HCEC 1CT (cell line): ENCODE results near the gene ZFYVE21.

Experiments used
- DNase-seq: peaks from one replicate; pipeline ENCODE4 v3.0.0-alpha.2; 2017

ZFYVE21 gene

DNA sequence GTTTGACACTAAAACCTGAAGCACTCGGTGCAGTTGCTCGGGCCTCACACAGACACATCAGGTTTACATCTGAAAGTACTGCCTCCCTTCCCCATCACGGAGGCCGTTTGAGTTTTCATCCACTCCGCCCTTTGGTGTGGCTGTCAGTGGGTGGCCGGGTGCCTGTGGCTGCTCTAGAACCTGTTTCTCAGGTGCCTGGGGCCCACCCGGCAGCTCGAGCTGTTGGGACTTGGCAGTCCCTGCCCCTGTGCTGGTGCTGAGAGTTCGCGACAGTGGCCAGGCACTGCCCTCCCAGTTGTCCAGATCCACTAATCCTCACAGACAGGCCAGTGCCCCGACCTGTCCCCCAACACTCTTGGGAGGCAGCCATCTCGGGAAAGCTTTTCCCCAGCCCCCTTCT lies 22.7 kb upstream of the ZFYVE21 start:
- no peak for DNase-seq

DNA sequence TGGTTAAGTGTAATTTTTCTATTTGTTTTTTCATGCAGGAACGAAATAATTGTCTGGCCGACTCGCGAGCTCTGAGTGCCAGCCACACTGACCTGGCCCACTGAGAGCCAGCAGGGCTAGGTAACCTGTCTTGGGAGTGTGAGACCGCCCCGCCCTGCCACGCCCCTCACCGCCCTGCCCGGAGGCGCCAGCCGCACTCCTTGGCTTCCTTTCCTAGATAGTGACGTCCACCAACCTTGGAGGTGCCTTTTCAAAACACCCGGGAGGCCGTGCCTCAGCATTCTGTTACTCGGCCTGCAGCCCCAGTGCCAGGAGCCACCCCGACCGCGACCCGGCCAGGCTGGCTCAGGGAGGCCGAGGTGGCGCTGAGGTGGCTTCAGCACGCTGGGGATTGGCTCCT lies 22.1 kb upstream of the ZFYVE21 start:
- no peak for DNase-seq

DNA sequence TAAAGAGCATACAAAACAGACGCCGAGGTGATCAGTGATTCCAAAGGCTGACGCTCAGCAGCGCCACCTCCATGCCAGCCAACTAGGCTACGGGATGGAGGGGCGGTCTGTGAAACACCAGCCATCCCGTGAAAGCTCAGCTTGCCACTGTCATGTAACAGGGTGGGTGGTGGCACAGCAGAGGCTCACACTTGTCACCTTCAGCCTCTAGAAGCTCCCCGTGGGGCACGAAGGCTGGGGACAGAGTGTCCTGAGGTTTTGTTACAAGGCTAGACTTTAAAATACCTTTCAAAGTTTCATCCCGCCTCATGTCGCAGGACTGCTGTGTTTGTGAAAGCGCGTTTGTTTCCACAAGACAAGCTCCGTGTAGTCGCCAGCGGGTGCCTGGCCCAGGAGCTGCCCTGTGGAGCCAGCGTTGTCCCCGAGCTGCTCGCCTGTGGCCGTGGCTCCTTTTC lies 21.0 kb upstream of the ZFYVE21 start:
- DNase-seq, result no peak

DNA sequence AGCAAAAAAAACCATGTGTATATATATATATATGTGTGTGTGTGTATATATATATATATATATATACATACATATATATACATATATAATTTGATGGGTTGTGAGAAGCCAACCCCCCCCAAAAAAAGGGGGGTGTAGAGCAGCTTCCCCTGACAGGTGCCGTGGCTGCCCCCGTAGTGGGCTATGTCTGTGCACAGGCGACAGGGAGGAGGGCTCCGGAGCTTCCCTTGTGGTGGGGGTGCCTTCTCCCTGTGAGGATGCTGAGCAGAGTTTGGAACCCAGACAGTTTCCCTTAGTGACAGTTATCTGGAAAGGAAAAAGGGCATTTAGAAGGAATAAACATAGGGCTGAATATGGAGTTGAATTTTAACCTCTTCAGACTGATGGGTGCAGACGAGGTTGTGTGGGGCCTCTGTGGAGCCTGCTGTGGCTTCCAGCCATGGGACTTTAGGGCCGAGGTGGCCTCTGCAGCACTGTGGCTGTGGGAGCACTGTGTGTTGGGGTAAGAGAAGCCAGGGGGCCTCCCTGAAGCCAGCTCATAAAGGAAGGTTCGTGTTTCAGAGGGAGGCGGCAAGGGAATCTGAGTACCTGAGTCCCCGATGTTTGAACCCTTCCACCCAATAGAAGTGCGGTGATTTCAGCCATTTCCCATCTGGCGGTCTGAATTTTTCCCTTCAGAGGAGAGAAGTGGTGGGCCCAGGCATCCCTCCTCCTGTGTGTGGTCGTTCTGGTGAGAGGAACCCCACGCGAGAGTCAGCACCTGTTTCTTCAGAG lies 20.1 kb upstream of the ZFYVE21 start:
- DNase-seq, result no peak

DNA sequence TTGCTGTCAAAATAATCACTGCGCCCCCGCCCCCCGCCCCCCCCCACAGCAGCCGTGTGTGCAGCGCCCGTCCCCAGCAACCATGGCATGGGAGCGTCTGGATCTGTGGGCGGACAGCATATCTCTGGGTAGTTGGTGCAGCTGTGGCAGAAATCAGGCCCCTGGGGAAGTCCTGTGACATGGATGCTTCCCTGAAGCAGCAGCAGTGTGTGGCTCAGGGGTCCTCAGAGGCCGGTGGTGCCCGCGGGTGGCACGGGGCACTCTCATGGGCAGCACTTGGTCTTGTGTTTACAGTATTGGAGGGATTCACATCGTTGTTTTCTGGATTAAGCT lies 19.6 kb upstream of the ZFYVE21 start:
- no peak for DNase-seq

DNA sequence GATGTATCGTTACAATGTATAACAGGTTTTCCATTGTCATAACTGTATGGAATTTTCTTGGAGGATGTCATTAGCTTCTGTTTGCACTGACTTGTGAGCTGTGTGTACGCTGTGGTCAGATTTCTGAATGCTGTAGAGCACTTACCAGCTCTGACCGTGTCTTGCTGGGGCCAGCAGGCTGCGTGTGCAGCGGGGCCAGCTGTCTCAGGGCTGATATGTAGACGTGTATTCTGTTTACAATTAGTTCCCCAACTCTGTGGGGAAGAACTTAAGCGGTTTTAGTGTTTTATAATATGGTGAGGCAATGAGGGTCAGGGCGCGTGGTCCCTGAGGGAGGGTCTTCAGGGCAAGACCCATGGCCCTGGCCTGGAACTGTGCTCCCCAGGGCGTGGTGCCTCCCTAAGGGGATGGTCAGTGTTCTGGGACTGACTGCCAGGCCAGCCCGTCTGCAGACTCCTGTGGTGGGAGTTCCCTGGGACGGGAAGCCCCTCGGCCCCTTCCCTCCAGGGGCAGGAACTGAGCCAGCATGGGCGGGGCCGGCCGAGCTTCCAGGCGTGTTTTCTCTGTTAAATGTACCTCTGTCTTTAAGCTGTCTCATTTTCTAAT lies 19.0 kb upstream of the ZFYVE21 start:
- no peak for DNase-seq

DNA sequence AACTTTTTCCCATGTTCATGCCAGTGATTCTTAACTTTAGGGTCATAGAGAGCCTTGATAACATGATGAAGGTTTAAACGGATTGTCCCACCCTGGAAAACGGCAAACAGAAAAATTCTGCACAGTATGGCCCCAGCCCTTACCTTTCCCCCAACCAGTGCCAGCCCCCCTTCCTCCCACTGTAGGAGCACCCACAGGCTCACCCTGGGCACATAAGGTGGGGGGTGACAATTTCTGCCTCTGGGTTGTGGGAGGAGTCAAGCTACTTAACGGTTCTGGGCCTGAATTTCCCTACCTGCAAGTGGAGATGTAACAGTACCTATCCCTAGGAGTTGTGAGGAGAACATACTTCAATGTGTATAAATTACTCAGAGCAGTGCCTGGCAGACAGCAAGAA lies 18.4 kb upstream of the ZFYVE21 start:
- no peak for DNase-seq

DNA sequence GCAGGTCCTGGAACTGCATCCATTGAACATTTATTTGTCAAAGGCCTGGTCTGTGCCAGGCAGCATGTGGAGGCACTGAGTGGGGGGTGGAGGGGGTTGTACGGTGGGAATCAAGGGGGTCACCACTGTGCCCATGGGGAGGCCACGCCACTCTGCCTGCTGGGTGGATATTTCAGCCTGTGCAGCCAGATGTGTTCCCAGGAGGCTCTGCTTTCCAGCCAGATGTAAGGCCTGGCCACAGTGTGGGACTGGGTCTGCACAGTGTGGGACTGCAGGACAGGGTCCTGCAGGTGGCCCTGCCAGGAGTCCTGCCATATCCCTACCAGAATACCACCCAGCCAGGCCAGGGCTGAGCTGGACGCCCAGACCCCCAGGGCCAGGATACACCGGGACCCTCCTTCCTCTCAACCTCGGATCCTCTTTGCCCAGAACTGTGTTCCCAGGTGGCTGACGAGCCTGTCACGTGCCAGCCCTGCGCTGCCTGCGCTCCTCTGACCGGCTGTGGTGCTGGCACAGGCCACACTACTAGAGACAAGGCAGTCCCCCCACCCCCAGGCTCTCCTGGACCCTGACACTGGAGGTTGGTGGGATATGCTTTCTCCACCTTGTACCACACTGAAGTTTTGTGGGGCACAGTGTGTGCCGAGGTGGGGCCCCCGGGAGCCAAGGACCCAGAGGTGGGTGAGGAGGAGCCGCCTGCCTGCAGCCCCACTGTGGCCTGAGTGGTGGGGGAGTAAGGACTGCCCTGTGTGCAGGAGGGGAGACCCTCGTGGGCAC lies 17.8 kb upstream of the ZFYVE21 start:
- no peak for DNase-seq

DNA sequence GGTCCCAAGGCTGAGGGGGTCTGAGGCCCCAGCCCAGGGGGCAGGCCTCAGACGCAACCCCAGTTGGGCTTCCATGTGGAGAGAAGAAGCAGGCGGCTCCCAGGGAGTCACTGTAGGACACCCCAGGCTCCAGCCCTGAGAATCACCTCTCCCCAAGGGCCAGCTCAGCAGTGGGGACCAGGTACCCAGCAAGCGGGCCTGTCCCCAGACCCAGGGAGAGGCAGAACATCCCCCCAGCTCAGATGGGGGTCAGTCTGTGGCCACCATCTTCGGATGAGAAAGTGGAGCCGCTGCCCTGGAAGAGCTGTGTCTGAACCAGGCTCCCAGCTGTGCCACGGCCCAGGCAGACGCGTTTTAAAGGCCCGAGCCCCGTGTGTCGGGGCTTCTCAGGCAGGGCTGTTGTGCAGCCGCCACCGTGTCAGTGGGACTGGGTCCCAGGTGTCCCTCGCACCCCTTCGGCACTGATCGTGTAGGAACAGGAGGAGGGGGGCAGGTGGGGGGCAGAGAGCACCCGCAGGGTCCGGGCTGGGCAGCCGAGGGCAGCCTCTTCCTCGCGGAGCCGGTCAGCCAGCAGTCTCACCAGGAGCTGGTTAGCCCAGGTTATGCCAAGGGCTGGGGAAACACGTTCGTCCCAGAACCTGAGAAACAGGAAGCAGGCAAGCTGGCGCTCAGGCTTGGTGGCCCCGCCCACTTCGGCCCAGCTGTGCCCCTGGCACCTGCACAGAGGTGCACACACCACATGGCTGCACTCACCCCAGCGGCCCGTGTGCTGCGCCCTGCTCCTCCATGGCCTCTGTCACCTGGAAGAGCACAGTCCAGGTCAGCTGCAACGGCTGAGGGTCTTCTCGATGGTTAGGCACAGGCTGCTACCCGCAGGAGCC lies 17.0 kb upstream of the ZFYVE21 start:
- no peak for DNase-seq

DNA sequence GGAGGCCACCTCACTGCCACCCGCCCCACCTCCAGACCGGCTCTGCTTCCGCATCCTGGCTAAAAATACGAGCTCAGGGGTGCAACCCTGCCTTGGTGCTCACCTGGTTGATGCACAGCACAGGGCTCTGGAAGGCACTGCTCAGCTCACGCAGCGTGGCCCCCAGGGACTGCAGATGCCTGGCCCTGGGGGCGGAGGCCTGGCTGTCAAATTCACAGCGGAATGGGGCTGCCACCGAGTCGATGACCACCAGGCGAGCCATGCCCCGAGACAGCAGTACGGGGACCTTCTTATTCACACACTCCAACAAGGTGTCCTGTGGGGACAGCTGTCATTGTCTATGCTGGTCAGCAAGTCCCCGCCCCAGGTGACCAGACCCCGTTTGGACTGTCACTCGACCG lies 16.3 kb upstream of the ZFYVE21 start:
- no peak for DNase-seq

DNA sequence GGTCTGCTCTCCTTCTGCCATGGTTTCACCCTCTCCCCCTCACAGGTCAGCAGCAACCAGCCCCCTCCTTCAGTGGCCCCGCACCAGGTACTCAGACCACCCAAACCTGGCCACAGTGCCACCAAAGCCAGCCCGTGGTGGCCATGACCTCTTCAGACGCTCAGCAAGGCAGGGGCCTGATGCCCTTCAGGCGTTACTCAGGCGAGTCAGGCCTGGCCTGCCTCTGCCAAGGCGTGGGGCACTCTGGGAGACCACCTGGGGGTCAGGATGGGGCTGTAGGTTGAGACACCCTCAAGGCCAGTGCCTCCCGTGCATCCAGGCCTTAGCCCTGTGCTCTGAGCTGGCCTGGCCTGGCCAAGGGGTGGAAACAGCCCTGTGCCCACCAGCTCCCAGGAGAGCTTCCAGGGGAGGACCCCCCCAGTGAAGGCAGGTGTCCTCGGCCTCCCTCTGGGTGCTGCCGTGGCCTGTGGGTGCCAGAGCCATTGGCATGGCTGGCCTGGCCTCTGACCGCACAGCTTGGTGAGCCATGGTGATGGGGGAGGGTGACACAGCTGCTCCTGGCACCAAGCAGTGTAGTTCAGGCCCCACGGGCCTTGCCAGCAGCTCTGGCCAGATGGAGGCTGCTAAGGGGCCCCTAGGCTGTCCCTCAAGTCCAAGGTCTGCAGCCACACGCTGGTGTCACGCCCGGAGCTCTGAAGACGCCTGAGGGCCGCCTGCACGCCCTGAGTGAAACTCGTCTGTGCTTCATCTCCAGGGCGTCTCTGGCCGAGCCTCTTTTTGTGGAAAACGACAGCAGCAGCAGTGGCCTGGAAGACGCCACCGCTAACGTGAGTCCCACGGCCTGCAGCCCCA lies 15.5 kb upstream of the ZFYVE21 start:
- DNase-seq, result no peak

DNA sequence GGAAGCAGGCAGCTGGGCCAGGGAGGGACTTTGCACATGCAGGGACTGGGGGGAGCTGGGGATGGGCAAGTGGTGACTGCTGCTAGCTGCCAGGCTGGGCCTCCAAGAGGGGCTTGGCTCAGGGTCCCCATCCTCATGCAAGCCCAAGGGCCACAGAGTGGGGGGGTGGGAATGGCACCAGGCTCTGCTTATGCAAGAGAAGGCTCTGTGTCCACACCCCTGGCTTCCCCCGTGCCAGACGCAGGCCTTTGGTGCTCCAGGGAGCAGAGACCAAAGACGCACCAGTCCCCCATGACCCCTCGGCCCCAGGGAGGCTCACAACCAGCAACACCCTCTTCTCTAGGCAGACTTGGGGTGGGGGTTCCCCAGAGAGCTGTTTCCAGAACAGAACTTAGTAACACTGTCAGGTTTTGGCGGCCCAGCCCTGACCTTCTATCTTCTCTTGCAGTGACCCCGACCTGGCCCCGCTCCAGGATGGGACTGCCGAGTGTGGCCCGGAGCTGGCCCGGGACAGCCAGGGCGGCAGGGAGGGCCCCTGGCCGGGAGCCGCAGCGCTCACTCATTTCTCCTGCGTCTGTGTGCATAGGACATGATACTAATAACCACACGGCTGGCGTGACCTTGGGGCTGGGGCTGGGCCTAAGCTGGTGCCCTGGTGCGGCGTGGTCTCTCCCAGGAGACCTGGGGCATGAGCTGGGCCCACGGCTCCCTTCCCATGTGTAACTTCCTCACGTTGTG lies 14.7 kb upstream of the ZFYVE21 start:
- DNase-seq, result no peak

DNA sequence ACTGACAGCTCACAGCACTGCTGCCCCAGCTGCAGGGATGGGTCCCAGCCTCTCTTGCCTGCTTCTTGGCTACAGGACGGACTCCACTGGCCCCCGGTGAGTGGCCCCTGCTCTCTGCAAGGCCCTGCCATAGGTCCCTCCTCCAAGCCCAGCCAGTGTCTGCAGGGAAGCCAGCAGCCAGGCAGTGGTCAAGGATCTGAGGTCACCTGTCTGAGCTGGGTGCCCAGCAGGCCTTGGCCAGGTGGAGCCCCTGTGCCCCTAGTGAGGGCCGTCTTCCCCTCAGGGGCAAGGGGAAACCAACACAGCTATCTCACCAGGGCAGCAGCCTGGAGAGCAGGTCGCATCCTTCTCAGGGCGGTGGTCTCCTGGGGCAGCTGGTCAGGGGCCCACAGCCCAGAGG lies 13.5 kb upstream of the ZFYVE21 start:
- DNase-seq, result no peak

DNA sequence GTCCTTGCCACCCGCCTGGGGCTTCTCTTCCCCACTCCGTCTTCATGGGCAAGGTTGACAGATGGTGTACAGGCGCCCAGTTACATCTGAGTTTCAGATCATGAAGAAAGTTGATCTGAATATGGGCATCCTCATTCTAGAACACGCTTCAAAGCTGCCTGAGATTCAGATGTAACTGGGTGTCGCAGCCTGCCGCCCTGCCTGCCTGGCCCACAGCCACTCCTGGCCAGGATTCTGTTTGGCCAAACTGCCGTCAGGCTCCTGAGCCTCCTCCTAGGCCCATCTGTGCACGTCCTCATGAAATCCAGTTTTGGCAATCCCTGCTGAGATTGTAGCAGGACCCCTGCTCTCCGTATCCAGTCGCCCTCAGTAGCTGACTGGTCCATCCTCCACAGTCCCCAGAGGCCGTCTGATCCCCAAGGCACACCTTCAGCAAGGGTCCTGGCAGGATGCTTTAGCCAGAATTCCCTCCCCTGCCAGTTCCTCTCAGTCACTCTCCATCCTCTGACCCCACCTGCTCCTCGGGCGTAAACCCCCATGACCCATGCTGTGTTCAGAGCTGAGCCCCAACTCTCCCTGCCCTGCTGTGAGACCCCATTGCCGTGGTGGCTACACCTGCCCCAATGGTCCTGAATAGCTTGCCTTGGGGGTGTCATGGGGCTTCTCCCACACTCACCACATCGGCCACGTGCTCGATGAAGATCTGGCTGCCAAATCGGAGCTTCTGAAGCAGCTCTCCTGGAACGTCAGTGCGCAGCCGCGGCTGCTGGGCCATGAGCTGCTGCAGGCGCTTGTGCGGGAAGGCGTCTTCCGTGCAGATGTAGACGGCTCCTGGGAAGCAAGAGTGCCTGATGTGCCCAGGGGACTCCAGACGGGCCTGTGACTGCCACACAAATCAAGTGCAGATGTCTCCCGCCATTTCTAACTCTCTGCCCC lies 12.8 kb upstream of the ZFYVE21 start:
- no peak for DNase-seq

DNA sequence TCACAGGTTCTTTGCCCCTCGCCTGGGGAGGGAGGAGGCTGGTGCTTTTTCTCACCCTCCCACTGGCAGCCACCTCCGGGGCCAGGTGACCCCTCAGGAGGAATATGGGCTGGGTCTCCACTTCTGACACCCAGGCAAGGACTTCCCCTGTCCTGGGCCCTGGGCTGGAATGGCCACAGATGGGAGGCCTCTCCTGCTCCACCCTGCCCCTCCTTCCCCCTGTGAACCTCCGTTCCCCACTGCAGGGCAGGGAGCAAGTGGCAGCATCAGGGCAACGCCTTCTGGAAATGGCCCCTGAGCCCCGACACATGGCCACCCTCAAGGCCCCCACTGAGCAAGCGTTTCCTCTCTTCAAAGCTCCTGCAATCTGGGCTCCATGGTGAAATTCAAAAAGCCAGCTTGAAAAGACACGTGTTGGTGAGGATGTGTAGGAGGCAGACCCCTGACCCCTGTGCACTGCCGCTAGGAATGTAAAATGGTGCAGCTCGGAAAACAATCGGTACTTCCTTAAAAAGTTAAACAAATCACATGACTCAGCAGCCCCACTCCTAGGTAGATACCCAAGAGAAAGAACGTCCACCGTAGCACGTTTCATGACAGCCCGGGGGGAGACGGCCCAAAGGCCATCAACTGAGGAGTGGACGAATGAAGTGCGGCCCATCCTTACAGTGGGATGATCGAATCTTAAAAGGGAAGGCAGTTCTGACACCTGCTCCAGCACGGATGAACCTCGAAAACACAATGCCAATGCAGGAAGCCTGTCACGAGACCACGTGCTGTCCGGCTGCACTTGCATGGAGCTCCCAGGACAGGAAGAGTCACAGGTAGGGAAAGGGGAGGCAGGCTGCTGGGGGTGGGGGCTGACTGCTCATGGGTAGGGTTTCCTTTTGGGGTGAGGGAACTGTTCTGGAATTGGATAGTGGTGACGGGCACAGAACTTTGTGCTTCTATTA lies 11.9 kb upstream of the ZFYVE21 start:
- DNase-seq, result no peak

DNA sequence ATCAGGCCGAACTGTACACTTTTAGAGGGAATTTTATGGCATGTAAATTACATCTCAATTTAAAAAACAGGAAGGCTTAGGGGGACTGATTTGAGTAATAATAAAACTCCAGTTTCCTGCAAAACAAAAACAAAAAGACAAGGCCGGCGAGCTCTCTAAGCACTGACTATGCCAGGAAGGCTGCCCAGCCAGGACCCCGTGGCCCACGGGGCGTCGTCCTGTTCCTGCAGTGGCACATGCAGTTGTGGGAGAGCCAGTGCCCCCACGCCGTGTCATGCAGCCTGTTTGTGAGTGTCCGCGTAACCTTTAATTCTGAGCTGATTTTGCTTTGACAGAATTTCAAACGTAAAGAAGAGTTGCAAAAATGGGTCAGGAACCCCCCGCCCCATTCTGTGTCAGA lies 10.9 kb upstream of the ZFYVE21 start:
- no peak for DNase-seq

DNA sequence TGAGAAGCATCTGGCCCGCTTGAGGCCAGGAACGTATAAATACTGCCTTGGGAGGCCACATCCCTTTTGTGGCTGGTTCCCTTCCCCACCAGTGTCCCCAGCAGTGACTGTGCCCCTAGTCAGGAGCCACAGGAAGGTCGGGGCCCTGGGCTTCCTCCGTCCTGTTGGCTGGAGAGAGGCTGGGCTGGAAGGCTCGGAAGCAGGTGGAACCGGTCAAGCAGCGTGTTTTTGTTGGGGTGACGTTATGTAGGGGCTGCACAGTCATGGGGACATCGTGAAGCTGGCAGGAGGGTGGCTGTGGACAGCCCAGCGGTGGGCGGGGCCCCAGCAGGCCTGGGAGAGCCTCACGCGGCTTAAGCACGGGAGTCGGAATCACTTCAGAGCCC lies 10.5 kb upstream of the ZFYVE21 start:
- no peak for DNase-seq

DNA sequence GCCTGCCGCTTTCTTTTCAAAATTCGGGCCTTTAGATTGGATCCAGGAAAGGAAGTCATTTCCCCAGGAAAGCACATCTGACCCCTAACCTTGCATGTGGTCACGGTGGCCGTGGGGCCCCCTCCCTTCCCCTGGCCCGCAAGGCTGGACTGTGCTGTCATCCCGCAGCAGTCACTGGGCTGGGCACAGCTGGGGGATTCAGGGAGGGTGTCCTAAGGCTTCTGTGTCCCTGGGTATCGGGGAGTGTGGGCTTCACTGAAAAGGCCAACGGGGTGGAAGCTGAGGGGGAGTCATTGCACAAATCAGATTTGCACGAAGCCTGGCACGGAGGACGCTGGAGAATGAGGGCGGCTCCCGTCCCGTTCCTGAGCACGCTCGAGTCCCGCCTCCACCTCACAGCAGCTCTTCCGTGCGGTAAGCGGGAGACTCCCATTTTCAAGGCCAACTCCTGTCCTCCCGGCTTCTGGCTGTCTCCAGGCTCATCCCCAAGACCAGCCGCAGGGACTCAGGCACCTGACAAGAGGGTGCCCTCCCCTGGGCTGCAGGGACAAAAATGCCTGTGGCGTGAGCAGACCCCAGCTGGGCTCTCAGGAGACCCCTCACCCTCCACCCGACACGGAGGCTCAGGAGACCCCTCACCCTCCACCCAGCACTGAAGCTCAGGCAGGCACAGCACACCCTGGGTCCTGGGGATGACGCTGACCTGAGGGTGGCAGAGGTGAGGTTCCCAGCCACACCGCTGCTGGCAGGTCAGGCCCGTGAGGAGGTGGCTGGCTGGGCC lies 9.9 kb upstream of the ZFYVE21 start:
- no peak for DNase-seq
